ENCODE results near the gene ZNF354C. TPM values are rescaled to one million over a fixed set of nuclear protein-coding genes. Genes with fewer than 3 reads are reported as not detected.

ZNF354C gene
- polyA plus RNA-seq, 3 donors, result 0.25 to 0.48 (median 0.31) TPM

DNA sequence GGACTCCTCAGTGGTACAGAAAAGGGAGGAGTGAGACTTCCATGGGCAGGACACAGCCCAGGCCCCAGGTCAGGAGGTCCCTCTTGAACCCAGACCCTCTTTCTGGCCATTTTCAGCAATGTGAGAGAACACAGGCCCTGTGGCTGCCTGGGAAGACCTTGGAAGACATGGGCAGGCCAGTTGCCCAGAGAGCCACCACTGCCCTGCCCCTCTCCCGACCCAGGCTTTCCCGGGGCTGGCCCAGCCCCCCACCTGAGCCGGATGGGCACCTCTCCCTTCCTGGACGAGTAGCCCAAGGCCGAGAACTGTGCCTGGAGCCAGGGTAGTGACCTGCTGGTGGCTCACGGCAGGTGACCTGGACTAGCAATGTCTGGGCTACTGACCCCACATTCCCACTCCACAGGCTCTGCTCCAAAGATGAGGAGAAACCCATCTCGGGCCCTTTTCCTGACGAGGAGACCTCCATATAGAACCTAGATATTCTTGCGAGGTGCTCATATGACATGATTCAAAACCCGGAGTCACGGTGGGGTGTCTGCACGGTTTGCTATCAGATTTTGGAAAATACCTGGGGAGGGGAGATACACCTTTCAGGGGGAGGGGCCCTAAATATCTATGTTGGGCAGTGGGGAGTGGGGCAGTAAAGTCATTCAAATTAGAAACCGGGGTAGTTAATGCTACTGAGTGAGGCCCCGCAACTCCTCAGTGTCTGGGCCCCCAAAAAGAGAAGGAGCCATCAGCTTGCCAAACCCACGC, 59.4 kb downstream of the ZNF354C start:
- Histone ChIP-seq H4K20me1 (ENCODE audit: insufficient read depth, low read length) (no peaks in the 10 kb centered on the region), H3K4me2 (replicated peaks; ENCODE audit: extremely low read depth, low read length, poor library complexity, severe bottlenecking) (no peak overlapping the region), H3K27me3 (ENCODE audit: control insufficient read depth in 2 of 2, insufficient read depth in 2 of 2, low read length in 2 of 2) (no peaks in the 10 kb centered on the region), H3K36me3 (replicated peaks in 1 of 2; ENCODE audit: control insufficient read depth in 1 of 2, insufficient read depth in 2 of 2, low read length in 2 of 2) (no peaks in the 10 kb centered on the region), H2AFZ (ENCODE audit: insufficient read depth, low read depth, low read length, poor library complexity, severe bottlenecking) (no peak overlapping the region), H3K79me2 (ENCODE audit: insufficient read depth, low read length) (no peaks in the 10 kb centered on the region), H3K9ac (ENCODE audit: insufficient read depth, low read length, poor library complexity, severe bottlenecking) (no peak overlapping the region), H3K9me3 (replicated peaks in 1 of 2; ENCODE audit: control insufficient read depth in 1 of 2, insufficient read depth in 1 of 2, low read length in 2 of 2) (peaks cover 92 to 98% of the 10 kb centered on the region in 2 donors), H3K27ac (ENCODE audit: low read depth in 1 of 2, low read length in 2 of 2) (no peak overlapping the region), H3K4me3 (replicated peaks in 1 of 3; ENCODE audit: low read depth in 2 of 3, low read length in 3 of 3) (no peak overlapping the region), H3K4me1 (ENCODE audit: control insufficient read depth in 1 of 2, insufficient read depth in 2 of 2, low read length in 2 of 2) (no peaks in the 10 kb centered on the region)
- WGBS (ENCODE audit: insufficient coverage), result 93% methylated on average over 13 of the region's 15 CpGs
- intact Hi-C loops (cut with micrococcal nuclease), result no loop called here
- no peak overlapping the region for H3K27ac Mint-ChIP-seq
- H3K27me3 Mint-ChIP-seq (ENCODE audit: low read depth in 3 of 3), result peaks cover 0 to 4% (median 2%) of the 10 kb centered on the region in 3 donors
- no peak overlapping the region for H3K4me3 Mint-ChIP-seq
- TF ChIP-seq, protein P1, sequence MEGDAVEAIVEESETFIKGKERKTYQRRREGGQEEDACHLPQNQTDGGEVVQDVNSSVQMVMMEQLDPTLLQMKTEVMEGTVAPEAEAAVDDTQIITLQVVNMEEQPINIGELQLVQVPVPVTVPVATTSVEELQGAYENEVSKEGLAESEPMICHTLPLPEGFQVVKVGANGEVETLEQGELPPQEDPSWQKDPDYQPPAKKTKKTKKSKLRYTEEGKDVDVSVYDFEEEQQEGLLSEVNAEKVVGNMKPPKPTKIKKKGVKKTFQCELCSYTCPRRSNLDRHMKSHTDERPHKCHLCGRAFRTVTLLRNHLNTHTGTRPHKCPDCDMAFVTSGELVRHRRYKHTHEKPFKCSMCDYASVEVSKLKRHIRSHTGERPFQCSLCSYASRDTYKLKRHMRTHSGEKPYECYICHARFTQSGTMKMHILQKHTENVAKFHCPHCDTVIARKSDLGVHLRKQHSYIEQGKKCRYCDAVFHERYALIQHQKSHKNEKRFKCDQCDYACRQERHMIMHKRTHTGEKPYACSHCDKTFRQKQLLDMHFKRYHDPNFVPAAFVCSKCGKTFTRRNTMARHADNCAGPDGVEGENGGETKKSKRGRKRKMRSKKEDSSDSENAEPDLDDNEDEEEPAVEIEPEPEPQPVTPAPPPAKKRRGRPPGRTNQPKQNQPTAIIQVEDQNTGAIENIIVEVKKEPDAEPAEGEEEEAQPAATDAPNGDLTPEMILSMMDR (IDR thresholded peaks at IDR 0.05), result no peak
- H3K36me3 Mint-ChIP-seq, result no peaks in the 10 kb centered on the region
- no peaks in the 10 kb centered on the region for H3K4me1 Mint-ChIP-seq
- H3K9me3 Mint-ChIP-seq, result peaks cover 63 to 93% (median 82%) of the 10 kb centered on the region in 7 donors
- DNase-seq, result no peak

DNA sequence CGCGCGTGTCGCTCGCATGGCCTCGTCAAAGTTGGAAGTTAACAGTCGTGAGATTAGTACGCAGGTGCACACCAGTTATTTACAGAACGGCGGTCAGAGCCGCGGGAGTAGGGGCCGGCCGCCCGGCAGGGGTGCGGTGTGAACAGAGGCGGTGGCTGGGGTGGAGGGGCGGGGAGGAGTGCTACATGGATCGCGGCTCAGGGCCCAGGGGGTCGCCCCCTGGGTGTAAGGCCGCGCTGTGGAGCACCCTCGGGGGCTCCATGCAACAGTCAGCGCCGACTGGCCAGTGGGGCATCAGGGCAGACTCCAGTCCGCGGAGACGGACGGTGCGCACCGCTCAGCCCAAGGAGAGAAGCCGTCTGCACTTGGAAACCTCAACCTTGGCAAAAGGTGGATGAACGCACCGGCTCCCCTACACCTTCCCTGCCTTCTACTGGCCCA, 60.3 kb downstream of the ZNF354C start:
- Mint-ChIP-seq H3K27ac (no peak overlapping the region), H3K4me3 (no peak overlapping the region), H3K4me1 (no peaks in the 10 kb centered on the region), H3K9me3 (peaks cover 63 to 93% (median 83%) of the 10 kb centered on the region in 7 donors), H3K36me3 (no peaks in the 10 kb centered on the region), H3K27me3 (ENCODE audit: low read depth in 3 of 3) (peaks cover 0 to 4% (median 0%) of the 10 kb centered on the region in 3 donors)
- Histone ChIP-seq H3K4me2 (replicated peaks; ENCODE audit: extremely low read depth, low read length, poor library complexity, severe bottlenecking) (no peak overlapping the region), H3K27ac (ENCODE audit: low read depth in 1 of 2, low read length in 2 of 2) (no peak overlapping the region), H3K9ac (ENCODE audit: insufficient read depth, low read length, poor library complexity, severe bottlenecking) (no peak overlapping the region), H2AFZ (ENCODE audit: insufficient read depth, low read depth, low read length, poor library complexity, severe bottlenecking) (no peak overlapping the region), H3K4me3 (replicated peaks in 1 of 3; ENCODE audit: low read depth in 2 of 3, low read length in 3 of 3) (no peak overlapping the region), H3K27me3 (ENCODE audit: control insufficient read depth in 2 of 2, insufficient read depth in 2 of 2, low read length in 2 of 2) (no peaks in the 10 kb centered on the region), H3K36me3 (replicated peaks in 1 of 2; ENCODE audit: control insufficient read depth in 1 of 2, insufficient read depth in 2 of 2, low read length in 2 of 2) (no peaks in the 10 kb centered on the region), H3K9me3 (replicated peaks in 1 of 2; ENCODE audit: control insufficient read depth in 1 of 2, insufficient read depth in 1 of 2, low read length in 2 of 2) (peaks cover 96 to 98% of the 10 kb centered on the region in 2 donors), H3K4me1 (ENCODE audit: control insufficient read depth in 1 of 2, insufficient read depth in 2 of 2, low read length in 2 of 2) (no peaks in the 10 kb centered on the region), H3K79me2 (ENCODE audit: insufficient read depth, low read length) (no peaks in the 10 kb centered on the region), H4K20me1 (ENCODE audit: insufficient read depth, low read length) (no peaks in the 10 kb centered on the region)
- no peak for DNase-seq
- TF ChIP-seq, protein P1 (IDR thresholded peaks at IDR 0.05), result no peak
- 97% methylated on average over 27 of the region's 35 CpGs for WGBS (ENCODE audit: insufficient coverage)
- intact Hi-C loops (cut with micrococcal nuclease), result no loop called here

Measured in CD14-positive monocyte (primary cell).